GM12801 (cell line): ENCODE measurements around the gene HHIPL2.

Source experiments
- TF ChIP-seq, protein P1 (sequence below): IDR thresholded peaks from one replicate; pipeline ENCODE4 v1.5.1; 2011; ENCODE audit warnings: control low read depth; ENCODE audit not compliant: insufficient read length; ENCODE audit errors: extremely low read depth

The HHIPL2 gene

DNA sequence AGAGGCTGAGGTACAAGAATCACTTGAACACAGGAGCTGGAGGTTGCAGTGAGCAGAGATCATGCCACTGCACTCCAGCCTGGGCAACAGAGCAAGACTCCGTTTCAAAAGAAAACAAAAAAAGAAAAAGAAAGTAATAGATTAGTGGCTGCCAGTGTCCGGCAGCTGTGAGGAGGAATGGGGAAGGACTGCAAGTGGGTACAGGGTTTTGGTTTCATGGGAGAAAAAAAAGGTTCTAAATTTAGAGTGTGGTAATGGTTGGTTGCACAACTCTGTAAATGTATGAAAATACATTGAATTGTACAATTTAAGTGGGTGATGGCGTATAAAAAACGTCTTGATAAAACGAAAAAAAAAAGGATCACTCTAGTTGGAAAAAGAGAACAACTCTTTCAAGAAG is 35.2 kb upstream of the HHIPL2 start:
- TF ChIP-seq, protein P1, sequence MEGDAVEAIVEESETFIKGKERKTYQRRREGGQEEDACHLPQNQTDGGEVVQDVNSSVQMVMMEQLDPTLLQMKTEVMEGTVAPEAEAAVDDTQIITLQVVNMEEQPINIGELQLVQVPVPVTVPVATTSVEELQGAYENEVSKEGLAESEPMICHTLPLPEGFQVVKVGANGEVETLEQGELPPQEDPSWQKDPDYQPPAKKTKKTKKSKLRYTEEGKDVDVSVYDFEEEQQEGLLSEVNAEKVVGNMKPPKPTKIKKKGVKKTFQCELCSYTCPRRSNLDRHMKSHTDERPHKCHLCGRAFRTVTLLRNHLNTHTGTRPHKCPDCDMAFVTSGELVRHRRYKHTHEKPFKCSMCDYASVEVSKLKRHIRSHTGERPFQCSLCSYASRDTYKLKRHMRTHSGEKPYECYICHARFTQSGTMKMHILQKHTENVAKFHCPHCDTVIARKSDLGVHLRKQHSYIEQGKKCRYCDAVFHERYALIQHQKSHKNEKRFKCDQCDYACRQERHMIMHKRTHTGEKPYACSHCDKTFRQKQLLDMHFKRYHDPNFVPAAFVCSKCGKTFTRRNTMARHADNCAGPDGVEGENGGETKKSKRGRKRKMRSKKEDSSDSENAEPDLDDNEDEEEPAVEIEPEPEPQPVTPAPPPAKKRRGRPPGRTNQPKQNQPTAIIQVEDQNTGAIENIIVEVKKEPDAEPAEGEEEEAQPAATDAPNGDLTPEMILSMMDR = no peak

DNA sequence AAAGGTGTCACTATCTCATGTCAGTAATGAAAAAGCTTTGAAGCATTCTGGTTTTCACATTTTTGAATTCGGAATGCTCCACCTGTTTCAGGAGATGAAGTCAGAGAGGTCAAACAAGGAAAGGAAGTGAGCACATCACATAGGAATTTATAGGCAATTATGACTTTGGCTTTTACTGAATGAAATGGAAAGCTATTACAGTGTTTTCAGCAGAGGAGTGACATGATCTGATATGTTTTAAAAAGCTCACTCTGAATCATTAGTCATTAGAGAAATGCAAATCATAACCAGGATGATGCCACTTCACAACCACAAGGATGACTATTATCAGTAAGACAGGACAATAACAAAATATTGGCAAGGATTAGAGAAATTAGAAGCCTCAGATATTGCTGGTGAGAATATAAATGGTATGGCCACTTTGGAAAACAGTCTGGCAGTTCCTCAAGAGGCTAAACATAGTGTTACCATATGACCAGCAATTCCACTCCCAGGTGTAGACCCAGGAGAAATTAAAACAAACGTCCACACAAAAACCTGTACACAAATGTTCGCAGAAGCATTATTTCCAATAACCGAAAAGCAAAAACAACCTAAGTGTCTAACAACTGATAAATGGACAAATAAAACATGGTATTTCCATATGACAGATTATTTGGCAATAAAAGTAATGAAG is 34.3 kb upstream of the HHIPL2 start:
- TF ChIP-seq, protein P1 = no peak

DNA sequence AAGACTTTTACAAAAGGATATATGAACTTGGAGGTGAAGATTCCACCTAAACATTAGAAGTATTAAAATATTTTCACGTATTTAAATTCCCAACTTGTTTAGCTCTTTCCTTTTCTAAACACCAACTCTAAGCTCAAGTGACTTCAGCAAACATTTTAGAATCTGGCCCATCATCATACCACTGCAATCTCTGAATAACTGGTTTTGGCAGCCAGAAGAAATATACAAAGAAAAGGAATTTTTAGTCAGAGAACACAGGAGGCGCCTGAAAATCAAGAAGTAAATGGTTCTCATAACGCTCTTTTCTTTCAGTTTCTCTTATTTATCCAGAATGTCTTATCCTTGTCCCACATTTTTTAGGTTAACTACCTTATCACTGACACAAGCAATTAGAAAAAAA is 31.4 kb upstream of the HHIPL2 start:
- TF ChIP-seq, protein P1 = no peak

DNA sequence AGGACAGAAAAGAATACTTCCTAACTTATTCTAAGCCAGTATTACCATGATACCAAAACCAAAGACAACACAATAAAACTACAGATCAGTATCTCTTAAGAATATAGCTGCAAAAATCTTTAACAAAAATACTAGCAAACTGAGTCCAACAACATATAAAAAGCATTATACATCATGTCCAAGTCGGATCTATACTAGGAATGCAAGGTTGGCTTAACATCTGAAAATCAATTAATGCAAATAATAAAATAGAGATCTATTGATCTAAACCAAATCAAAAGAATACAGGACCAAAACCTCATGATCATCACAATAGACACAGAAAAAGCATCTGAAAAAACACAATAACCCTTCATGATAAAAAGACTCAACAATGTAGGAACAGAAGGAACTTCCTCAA is 22.9 kb upstream of the HHIPL2 start:
- TF ChIP-seq, protein P1 = no peak

DNA sequence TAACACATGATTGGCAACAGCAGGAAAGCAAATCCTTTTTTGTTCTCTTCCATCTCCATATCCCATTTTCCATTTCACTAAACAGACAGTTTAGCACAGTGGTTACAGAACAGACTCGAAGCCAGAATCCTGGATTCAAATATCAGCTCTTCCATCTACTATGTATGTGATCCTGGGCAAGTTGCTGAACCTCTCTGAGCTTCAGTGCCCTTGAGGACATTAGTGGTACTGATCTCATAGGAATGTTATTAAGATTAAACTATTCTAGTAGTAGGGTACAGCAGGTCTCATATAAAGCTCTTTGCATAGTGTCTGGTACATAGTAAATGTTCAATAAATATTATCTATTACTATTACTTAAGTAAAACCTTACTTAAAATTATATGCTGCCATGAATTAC is 13.8 kb upstream of the HHIPL2 start:
- TF ChIP-seq, protein P1 = no peak

DNA sequence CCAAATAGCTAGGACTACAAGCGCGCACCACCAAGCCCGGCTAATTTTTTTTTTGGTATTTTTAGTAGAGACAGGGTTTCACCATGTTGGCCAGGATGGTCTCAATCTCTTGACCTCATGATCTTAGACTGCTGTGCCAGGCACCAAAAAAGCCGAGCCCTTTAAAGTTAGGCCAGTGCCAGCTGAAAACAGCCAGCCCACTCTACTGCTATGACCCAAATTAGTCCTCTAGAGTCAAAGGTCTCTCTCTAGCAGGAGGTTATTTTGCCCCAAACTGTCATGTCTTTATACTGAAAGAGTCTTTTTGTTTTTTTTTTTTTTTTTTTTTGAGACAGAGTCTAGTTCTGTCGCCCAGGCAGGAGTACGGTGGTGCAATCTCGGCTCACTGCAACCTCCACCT is 9.7 kb upstream of the HHIPL2 start:
- TF ChIP-seq, protein P1 = no peak

DNA sequence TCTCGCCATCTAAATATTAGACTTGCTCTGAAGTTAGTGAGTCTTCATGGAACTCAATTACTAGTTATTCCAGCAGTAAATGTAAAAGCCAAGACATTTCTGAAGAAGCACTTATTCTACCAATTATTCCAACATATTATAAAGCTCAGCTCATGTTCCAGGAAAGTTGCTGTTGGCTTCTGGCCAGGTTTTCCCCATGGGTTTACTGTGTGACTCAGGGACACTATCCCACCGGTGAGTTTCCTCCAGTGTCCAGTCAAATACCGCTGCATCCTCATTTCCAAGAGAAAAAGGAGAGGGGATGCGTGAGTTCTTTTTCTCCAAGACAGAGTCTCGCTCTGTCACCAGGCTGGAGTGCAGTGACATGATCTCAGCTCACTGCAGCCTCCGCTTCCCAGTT is 9.2 kb upstream of the HHIPL2 start:
- TF ChIP-seq, protein P1 = no peak

DNA sequence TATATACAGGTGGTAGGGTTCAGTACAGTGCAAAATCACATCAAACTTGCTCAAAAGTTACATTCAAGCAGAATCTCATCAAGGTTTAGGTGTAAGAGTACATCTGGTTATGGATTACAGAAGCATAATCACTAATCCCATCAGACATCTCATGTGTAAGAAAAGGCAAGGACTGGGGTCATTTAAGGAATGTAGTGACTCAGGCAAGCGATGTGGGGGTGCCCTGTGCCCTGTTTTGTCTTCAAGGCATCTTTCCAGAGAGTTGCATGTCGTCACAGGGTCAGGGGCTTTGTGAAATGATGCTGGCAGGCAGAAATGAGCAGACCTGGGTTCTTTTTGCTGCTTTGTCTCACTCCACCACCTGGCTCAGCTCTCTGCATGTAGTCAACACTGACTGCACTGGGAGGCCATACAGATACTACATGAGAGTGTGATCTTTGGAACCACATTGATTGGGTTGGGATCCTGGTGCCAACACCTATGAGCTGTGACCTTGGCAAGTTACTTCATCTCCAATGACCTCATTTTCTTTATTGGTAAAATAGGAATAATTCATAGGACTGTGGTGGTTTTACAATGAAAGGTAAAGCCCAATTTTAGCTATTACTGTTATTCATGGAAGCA is 8.2 kb upstream of the HHIPL2 start:
- TF ChIP-seq, protein P1 = no peak
